Measurements from ENCODE around the gene LNX1. TPM values are rescaled to one million over a fixed set of nuclear protein-coding genes. Genes with fewer than 3 reads are reported as not detected.

LNX1 gene
- total RNA-seq, 4 donors from 2014 or later: 0.29 to 12.9 (median 8.8) TPM

- no peaks in the 10 kb centered on the region for H3K9me3 ChIP-seq
- H3K4me3 ChIP-seq: no peak overlapping the region
- peaks cover 0 to 5% of the 10 kb centered on the region in 2 donors for H3K4me1 ChIP-seq
- intact Hi-C loops (cut with DNase I; ENCODE audit: low total_unique reads): no loop called here
- no peak overlapping the region for H3K27ac ChIP-seq
- DNase-seq: no peak
- no peaks in the 10 kb centered on the region for H3K36me3 ChIP-seq
- TF ChIP-seq CTCF (IDR thresholded peaks at IDR 0.05) (no peak), POLR2A (IDR thresholded peaks at IDR 0.05) (no peak)
- no peaks in the 10 kb centered on the region for H3K27me3 ChIP-seq
Measured at GRCh38 chr4:53511014-53511413, 80.3 kb downstream of the LNX1 start.

DNA sequence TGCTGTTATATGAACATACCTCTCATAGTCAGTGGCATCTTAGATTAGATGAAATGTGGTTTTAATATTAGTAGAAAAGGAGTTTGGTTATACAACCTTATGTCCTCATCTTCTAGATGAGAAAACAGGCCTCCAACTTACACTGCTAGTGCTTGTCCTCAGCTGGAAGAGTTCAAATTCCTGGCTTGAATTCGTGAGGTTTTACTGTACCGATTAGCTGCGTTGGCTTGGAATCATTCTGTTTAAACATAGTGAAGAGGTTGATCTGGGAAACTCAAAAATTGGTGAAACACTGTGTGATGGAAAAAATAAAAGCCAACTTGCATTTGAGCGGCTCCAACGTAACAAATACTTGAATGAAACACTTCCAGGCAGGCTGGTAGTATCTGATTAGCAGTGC, 81.0 kb downstream of the LNX1 start:
- H3K27ac ChIP-seq: no peak overlapping the region
- no peak overlapping the region for H3K4me3 ChIP-seq
- TF ChIP-seq POLR2A (IDR thresholded peaks at IDR 0.05): no peak
- TF ChIP-seq CTCF (IDR thresholded peaks at IDR 0.05): no peak
- DNase-seq: no peak
- intact Hi-C loops (cut with DNase I; ENCODE audit: low total_unique reads): no loop called here
- no peaks in the 10 kb centered on the region for H3K27me3 ChIP-seq
- H3K9me3 ChIP-seq: no peaks in the 10 kb centered on the region
- H3K4me1 ChIP-seq: peaks cover 0 to 5% of the 10 kb centered on the region in 2 donors
- H3K36me3 ChIP-seq: no peaks in the 10 kb centered on the region

DNA sequence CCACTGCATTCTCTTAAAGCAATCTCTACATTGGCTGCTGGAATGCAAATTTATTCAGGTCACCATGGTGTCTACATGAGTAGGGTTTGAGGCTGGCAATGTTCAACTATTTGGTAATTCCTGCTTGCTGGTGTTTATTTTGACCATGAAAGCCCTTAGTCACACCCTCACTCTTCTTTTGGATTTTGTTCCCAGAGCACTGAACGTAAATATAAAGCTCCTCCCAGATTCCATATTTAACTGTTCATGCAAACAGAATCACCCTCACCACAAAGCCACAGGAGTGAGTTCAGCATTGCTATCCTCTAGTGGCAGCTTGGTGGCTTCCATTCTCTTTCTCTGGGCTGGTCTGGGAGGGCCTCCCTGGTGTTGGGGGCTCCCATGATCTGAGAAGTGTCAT, 82.8 kb downstream of the LNX1 start:
- intact Hi-C loops (cut with DNase I; ENCODE audit: low total_unique reads): no loop called here
- TF ChIP-seq CTCF (IDR thresholded peaks at IDR 0.05) (no peak), POLR2A (IDR thresholded peaks at IDR 0.05) (no peak)
- no peak overlapping the region for H3K27ac ChIP-seq
- H3K4me1 ChIP-seq: peaks cover 0 to 5% of the 10 kb centered on the region in 2 donors
- no peaks in the 10 kb centered on the region for H3K27me3 ChIP-seq
- no peak for DNase-seq
- H3K9me3 ChIP-seq: no peaks in the 10 kb centered on the region
- no peak overlapping the region for H3K4me3 ChIP-seq
- H3K36me3 ChIP-seq: no peaks in the 10 kb centered on the region

- TF ChIP-seq POLR2A (IDR thresholded peaks at IDR 0.05) (no peak), CTCF (IDR thresholded peaks at IDR 0.05) (no peak)
- no peak overlapping the region for H3K27ac ChIP-seq
- H3K4me3 ChIP-seq: no peak overlapping the region
- no peak for DNase-seq
- H3K36me3 ChIP-seq: no peaks in the 10 kb centered on the region
- H3K9me3 ChIP-seq: no peaks in the 10 kb centered on the region
- peaks cover 0 to 5% of the 10 kb centered on the region in 2 donors for H3K4me1 ChIP-seq
- intact Hi-C loops (cut with DNase I; ENCODE audit: low total_unique reads): no loop called here
- H3K27me3 ChIP-seq: no peaks in the 10 kb centered on the region
Measured at GRCh38 chr4:53507671-53508286, 83.5 kb downstream of the LNX1 start.

- H3K9me3 ChIP-seq: no peaks in the 10 kb centered on the region
- TF ChIP-seq POLR2A (IDR thresholded peaks at IDR 0.05) (no peak), CTCF (IDR thresholded peaks at IDR 0.05) (no peak)
- H3K27ac ChIP-seq: no peak overlapping the region
- intact Hi-C loops (cut with DNase I; ENCODE audit: low total_unique reads): no loop called here
- H3K36me3 ChIP-seq: no peaks in the 10 kb centered on the region
- H3K4me1 ChIP-seq: peaks cover 0 to 5% of the 10 kb centered on the region in 2 donors
- no peak overlapping the region for H3K4me3 ChIP-seq
- H3K27me3 ChIP-seq: no peaks in the 10 kb centered on the region
- no peak for DNase-seq
Measured at GRCh38 chr4:53507058-53507457, 84.2 kb downstream of the LNX1 start.
